Stimulated activated CD4-positive, alpha-beta T cell treated with anti-CD3 and anti-CD28 coated beads, Interleukin-15, amount 100 ng/mL, for 24 hours (primary cell): ENCODE data around the gene ELAVL3.

Experiments used
- DNase-seq: peaks from one replicate; pipeline ENCODE4 v3.0.0-alpha.2; 2020

The ELAVL3 gene

DNA sequence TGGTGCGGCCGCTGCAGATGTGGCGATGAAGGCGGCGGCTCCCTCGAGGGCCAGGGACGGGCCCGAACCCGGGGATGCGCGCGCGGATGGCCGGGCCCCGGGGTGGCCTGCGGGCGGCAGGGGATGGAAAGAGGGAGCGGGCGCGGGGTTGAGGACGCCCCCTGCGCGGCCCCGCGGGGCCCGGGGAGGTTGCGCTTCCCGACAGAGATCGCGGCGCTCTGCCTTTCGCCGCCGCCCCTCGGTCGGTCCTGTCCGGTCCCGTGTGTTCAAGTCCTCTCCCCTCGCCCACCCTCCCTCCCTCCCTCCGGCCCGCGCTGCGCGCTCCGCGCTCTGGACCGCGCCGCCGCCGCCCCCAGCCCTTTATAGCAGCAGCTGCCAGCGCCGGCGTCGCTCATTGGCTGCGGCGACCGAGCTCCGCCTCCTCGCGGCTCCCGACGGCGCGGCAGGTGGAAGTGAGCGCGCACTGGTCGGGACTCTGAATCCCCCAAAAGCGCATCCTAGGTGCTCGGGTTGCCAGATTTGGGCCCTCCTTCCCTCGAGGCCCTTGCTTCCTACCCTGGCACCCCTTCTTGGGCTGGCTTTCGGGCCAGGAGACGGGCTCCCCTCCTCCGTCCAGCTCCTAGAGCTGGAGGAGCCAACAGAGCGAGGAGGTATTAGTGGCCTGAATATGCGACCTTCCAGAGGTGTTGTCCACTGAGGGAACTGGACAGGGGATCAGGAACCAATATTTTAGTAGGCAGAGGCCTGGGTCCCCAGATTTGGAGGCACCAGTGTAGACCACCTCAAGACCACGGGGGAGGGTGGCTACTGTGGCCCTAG lies at the start of gene ELAVL3:
ELAVL3 (minus strand) TSS at position 332 of the 819 bp plus-strand sequence. CDS start 438 bp downstream, outside the sequence.
- DNase-seq: peak; percentile 16

DNA sequence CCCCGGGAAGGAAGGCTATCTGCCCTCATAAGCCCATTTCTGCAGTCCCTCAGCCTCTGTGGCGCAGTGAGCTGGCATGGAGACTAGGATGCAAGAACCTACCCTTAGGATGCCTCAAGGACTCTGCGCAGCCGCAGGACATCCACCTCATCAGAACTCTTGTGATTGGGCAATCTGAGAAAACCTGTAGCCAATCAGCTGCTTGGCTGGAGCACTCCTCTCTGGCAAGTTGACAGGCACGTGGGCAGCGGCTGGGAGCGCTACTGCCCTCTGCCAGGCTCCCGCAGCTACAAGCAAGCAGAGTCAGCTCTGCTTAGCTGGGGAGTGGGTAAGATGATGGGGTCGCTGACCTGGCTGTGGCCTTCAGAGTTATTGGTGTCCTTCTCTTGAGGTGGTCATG lies 49.6 kb upstream of the ELAVL3 start:
- peak; percentile 73 for DNase-seq

DNA sequence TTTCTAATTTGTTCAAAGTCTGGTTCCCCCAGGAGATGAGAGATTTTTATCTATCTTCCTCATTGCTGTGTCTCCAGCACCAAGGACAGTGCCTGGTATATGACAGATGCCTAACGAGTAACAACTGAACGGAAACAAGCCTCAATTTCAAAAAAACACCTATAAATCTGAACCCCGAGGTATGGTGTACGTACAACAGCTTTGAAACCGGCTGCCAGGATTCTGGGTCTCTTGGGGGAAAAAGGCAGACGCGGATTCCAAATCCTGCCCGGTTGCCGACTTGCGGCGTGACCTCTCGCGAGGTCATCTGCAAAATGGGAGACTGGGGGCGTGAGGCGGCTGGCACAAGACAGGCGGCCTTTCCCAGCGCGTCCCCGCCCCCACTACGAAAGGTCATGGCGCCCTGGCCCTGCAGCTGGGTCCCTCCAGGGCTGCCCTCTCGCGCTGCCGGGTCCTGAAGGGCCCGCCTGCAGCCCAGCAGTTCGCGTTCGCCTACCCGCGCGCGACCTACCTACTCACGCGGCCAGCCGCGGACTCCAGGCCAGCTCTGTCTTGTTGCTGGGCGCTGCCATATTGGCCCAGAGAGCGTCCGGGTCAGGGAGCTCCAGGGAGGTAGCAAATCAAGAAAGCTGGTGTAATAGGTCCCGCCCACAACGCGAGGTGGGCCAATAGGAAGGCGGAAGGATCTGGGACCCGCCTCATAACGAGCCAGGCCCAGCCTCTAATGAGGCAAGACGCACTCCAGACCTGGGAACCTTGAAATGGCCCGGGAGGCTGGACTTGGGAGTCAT lies 47.9 kb upstream of the ELAVL3 start, which contains the start of gene ECSIT:
ECSIT (minus strand) TSS at position 584 of the 791 bp plus-strand sequence. CDS start 9,964 bp downstream, outside the sequence.
- peak; percentile 96 for DNase-seq

DNA sequence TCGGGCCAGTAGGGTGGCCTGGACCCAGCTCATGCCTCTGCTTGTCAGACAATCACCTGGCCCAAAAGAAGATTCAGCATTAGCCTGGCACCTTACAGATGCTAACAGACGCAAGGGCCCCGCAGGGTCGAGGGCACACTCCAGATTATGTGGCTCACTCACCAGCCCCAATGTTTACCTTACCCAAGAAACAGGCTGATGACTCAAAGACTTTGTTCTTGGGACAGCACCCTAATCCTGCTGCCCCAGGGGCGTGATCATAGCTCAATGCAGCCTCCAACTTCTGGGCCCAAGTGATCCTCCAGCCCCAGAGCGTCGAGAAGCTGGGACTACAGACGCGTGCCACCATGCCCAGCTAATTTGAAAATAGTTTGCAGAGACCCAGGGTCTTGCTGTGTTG lies 38.3 kb upstream of the ELAVL3 start:
- DNase-seq: no peak

DNA sequence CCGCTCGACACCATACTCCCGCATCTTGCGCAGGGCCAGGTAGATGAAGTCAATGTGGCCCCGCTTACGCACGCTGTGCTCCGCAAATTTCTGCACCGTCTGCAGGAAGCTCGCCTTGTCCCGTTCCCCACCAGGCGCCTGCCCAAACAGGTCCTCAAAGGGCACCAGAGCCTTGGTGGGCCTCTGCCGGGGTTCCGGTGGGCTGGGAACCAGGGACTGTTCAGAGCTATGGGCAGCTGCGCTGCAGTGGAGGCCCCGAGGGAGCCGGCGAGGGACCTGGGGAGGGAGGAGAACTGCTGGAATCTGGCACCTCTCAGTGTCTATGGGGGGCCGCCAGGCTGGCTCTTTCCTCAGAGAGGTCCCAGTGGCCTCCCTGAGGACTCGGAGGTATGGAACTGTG lies 33.1 kb upstream of the ELAVL3 start:
- no peak for DNase-seq

DNA sequence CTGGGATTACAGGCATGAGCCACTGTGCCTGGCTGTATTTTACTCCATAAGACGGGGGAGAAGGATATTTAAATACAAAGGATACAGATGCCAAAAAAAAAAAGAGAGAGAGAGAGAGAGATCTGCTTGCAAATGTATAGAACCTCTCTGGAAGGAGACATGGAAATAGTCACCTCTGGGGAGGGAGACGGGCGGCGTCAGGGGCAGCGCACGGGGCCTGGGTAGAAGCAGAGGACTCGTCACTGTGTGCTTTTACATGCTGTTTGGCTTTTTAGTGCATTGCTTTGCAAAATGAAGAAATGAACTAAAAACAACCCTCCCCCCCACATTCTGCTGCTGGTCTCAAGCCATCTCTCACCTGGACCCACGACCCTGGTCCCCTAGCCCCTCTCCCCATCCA lies 29.6 kb upstream of the ELAVL3 start:
- no peak for DNase-seq

DNA sequence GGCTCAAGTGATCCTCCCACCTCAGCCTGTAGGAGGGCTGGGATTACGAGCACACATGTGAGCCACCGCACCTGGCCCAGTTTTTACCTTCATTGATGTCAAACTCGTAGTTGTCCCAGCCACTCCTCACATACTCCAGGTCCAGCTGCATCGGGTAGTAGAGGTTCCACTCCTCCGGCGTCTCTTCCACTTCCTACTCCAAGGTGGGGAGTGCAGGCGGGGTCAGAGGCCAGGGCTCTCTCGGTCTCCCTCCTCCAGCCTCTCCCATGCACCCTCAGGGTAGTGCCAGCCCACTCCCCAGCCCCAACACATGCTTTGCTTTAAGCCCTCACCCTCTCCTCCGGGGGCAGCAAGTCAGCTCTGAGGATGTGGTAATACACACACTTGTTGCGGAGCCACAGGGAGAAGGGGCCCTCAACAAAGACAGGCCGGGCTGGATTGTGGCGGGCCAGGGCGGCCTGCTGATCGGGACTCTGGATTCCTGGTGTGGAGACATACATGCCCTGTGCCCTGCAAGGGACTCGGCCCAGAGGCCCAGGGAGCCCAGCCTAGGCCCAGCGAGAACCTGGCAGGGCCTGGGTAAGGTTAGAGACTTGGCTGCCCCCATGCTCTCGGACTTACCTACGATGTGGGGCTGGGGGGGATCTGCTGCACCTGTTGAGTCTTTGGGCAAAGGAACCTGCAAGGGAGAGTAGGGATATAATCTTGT lies 26.7 kb upstream of the ELAVL3 start:
- no peak for DNase-seq

DNA sequence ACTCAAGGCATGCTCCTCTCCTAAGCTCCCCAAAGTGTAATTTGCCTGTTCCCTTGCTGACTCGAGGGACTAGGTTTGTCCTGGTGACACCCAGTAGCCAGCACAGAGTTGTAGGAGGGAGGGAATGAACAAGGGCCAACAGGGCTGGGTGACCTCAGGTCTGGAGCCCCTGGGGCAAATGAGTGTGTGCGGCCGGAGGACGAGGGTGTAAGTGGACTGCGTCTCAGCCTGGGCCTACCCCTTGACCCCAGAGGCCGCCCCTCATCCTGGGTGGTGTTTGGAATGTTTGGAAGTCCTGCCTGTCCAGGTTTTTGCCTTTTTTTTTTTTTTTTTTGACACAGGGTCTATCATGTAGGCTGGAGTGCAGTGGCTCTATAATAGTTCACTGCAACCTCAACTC lies 26.1 kb upstream of the ELAVL3 start:
- no peak for DNase-seq

DNA sequence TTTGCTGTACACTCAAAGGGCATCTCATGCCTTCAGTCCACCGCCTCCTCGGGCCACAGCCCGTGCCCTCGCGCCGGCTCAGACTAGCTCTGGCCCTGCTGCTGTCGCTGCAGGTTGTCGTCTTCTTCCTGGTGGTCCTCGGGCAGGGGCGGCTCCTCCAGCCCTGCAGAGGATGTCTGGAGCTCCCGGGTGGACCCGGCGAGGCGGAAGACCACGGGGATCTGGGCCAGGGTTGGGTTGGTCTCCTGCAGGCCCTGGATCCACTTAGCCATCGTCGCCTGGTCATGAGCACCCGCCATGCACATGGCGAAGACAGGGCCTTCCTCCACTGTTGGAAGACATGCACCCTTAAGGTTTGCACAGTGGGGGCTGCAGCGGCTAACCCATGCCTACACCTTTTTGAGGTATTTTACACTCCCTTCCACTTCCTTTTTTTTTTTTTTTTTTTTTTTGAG lies 25.3 kb upstream of the ELAVL3 start:
- no peak for DNase-seq

DNA sequence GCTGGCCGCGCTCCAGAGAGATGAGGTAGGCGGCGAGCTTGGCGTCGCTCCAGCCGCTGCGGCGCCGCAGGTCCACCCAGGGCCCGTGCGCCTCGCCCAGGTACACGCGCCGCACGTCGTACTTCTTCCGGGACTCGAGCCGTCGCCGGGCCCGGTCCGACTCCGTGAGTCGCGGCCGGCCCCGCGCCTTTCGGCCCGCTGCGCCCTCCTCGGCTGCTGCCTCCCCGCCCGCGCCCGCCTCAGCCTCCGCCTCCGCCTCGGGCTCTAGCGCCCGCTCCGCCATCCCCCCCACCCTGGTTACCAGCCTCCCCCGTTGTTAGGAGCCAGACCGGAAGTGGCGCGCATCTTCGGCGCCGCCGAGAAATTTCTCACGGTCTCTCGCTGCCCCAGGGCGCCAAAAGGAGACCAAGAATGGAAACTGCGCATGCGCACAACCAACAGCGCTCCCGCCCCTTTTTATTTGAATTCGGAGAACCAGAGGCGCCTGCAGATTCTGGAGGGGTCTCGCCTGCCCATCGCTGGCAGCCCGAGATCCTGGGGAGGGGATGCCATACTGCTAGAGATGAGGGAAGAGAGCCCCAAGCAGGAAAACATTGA lies 24.8 kb upstream of the ELAVL3 start, which contains the start of gene ZNF653:
ZNF653 (minus strand) TSS at position 336 of the 597 bp plus-strand sequence; CDS start at position 283, 53 bp downstream.
- DNase-seq: peak; percentile 95

DNA sequence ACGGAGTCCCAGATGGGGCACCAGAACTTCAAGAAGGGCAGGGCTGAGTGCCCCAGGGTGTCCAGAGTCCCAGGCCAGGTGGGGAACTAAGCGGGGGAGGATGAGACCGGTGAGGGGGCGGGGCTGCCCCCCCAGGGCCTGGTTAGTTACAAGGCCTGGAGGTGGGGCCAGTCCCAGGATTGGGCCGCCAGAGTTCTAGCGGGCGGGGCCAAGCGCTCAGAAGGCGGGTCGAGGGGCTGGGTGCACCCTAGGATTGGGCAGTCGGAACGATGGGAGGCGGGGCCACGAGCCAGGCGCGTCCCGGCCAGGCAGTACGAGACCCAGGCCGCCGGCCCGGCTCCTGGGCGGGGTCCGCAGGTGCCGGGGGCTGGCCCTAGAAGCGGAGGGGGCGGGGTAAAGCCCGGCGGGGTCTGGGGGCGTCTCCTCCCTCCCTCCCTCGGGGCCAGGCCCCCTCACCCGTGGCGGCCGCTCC lies 24.2 kb upstream of the ELAVL3 start:
- peak; percentile 99 for DNase-seq

DNA sequence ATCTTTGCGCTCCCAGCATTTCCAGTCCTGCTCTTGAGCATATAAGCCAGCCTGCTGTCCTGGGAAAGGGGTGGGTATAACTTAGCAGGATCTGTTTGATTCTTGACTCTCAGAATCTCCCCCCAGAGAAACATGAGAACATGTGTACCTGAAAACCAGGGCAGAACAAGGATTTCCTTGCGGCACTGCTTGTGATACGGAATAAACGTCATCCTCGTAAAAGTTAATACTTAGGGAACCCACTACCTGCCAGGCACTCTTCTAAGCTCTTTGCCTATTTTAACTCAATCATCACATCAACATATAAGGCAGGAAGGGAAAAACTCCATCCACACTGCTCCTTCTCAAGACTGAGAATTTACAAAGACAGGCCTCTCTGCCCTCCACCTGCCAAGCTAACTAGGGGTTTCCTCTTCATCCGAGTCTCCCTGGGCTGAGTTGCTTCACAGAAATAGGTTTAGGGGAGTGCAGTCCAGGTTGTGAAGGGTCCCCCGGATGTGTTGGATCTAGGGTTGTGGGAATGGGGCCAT lies 23.7 kb upstream of the ELAVL3 start:
- no peak for DNase-seq

DNA sequence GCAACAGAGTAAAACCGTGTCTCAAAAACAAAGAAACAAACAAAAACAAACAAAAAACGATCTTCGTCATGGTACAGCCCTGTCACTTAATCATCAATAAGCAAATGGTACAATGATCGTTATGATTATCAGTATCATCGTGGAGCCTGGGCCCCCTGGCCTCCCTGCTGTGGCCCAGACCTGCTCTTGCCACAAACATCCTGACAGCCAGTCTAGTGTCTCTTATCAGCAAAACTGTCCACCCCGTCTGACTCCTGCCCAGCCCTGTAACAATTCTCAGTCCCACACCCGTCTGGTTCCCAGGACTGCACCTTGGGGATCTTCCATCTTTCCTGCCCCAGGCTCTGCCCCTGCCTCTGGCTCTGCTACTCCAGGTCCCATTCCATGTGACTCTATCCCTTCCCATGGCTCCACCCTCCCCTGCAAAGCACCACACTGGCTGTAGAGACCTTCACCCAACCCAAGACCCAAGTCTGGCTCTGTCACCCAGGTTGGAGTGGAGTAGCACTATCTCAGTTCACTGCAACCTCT lies 19.1 kb upstream of the ELAVL3 start:
- DNase-seq: no peak

DNA sequence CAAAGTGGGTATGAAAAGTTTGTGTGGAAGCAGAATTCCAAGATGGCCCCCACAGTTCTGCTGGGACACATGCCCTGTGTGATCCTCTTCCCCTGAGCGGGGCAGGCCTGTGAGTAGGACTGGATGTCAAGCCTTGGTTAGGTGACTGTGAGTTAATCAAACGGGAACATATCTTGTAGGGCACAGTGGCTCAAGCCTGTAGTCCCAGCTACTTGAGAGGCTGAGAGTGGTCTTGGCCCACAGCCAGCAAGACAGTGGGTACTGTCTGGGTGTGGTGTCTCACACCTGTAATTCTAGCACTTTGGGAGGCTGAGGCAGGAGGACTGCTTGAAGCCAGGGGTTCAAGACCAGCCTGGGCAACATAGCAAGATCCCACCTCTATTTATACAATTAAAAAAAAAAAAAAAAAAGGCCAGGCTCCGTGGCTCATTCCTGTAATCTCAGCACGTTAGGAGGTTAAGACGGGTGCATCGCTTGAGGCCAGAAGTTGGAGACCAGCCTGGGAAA lies 18.4 kb upstream of the ELAVL3 start:
- DNase-seq: no peak

DNA sequence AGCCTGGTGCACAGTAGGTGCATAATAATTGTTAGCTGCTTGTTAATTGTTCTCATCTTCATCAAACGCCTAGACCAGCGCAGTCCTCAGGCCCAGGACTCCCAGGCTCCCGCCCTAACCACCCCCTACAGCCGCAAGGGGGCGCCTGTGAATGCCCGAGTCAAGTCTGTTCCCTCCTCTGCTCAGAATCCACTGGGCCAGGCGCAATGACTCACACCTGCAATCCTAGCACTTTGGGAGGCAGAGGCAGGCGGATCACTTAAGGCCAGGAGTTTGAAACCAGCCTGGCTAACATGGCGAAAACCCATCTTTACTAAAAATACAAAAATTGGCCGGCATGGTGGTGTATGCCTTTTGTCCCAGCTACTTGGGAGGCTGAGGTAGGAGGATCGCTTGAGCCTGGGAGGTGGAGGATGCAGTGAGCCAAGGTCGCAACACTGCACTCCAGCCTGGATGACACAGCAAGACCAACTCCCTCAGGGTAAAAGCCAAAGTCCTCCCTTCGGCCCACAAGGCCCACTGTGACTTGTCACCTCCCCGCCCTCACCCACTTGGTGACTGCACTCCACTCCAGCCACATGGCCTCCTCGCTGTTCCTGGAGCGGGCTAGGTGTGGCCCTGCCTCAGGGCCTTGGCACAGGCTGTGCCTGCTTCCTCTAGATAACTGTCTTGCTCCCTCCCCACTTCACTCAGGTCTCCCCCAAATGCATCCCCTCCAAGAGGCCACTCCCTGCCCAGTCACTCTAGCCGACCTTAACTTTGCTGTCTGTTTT lies 15.7 kb upstream of the ELAVL3 start:
- peak; percentile 80 for DNase-seq

DNA sequence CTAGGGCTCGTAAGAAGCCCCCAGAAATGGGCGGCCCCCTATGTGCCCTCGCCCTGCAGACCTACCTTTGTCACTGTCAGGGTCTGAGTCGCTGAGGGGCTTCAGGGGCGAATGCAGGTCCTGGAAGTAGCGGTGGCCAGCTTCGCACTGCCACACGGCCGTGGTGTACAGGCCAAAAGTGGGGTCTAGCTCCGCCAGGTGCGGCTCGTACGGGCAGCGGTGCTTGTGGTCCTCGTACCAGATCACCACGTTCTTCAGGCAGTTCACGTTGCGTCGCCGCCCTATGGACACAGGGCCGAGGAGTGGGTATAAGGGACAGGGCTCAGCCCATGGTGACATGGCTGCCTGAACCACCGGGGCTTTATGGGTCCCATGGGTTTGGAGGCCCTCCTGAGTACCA lies 15.0 kb upstream of the ELAVL3 start:
- DNase-seq: no peak

DNA sequence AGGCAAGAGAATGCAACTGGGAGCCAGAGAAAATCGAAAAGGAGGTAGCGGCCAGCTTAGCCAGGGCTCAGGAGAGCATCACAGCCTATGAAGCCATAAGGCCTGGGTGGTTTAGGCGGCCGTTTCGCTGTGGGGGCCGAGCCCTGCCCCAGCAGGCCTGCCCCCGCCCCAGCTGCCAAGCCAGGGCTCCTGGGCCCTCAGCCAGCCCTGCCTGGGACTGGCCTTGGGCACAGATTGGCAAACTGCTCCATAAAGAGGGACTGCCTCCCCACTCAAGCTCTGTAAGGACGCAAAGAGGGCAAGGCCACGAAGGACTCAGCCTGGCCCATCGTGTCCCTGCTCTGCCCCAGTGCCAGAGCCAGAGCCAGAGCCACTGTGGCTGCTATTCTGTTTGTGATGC lies 14.6 kb upstream of the ELAVL3 start:
- no peak for DNase-seq

DNA sequence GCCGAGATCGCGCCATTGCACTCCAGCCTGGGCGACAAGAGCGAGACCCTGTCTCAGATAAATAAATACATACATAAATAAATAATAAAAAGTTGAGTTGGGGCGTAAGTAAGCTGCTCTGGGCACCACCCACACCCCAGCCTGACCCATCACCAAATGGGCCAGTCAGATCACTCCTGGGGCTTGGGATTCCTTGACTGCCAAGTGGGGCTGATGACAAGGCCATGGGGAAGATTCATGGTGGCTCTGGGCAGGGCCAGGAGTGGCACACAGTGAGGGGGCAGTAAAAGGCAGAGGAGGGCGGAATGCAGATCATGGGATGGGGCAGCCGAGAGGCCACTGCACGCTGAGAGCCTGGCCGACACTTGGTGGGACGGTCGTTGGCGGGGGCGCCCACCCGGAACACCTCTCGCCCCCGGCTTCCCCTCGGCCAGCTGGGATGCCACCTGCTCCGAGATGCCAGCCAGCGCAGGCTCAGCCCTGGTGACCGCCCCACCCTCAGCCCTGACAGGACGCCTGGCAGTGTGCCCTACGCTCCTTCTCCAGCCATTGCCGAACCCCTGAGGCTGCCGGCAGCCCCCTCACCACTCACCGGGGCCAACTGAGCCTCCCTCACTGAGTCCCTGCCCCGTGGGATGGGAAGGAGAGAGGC lies 13.9 kb upstream of the ELAVL3 start:
- no peak for DNase-seq

DNA sequence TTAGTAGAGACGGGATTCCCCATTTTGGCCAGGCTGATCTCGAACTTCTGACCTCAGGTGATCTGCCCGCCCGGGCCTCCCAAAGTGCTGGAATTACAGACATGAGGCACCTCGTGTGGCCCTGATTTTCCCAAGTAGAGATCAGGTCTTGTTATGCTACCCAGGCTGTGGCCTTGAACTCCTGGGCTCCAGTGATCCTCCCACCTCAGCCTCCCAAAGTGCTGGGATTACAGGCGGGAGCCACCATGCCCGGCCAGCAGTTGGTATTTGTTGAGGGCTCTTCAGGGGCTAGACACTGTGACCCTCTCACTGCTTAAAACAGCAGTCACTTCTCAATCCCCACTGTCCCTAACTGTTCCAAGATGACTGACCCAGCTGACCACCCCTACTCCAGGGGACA lies 8.5 kb upstream of the ELAVL3 start:
- no peak for DNase-seq
